ENCODE data around the gene TAS2R39.

Gene TAS2R39

DNA sequence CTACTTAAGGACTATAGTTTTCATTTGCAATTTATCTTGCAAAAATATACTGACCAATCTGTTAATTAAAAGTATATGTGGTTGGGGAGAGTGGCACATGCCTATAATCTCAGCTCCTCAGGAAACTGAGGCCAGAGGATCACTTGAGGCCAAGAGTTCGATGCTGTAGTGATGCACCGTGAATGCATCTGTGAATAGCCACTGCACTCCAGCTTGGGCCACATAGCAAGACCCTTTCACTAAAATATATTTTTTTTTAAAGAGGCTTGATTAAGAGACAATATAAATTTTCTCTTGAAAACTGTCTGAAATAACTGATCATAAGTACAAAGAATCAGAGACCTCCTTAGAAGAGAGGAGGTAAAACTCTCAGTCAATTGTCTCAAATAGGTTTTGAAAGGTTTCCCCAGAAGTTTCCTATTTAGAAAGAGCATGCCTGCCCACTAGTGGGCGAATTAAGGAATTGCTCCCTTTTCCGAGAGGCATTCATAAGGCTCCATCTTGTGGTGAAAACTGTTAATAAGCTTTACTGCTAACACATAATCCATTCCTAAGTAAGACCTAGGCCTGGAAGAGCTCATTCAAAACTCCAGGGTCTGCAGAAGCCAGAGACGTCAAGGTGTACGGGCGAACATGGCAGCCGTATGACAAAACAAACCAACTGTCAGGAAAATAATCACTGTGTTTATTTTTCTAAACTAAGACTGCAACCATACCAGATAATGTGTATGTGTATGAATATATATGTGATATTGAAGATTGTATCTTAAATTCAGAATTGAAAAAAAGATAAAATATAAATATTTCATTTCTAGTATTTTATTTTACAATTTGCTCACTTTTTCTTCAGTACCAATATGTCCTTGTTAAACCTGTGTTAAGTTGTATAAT is 31.8 kb downstream of the TAS2R39 start:
- WGBS, 2 experiments (ENCODE audit: insufficient coverage in 2 of 2), result 30 to 80% methylated on average over 1 to 2 of the region's 8 CpGs
- Histone ChIP-seq H3K4me1 (ENCODE audit: control insufficient read depth, insufficient read depth, low read length, poor library complexity, severe bottlenecking) (no peaks in the 10 kb centered on the region), H3K9me3 (ENCODE audit: control insufficient read depth, low read length) (no peaks in the 10 kb centered on the region), H3K27ac (ENCODE audit: low read depth, low read length, severe bottlenecking) (no peak overlapping the region), H3K4me3 (ENCODE audit: extremely low read depth, insufficient read depth, low read length, poor library complexity, severe bottlenecking) (no peak overlapping the region), H3K36me3 (ENCODE audit: control insufficient read depth, insufficient read depth, low read length) (no peaks in the 10 kb centered on the region)

DNA sequence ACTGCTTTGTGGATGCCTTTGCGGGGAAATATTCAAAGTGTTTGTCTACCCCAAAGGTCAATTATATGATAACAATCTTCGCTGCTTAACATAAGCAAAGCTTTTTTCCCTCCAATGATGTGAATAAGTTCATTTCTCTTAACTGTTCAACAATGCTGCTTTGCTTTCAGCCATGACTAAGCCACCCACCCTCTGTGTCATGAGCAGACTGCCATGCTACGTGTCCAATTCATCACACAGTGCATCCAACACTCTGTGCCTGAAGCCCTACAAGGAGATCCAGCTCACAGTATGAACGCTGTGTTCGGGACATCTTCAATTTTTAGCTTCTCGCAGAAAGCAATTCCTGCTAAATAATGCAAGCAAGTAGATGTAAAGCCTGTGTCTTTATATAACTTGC is 32.9 kb downstream of the TAS2R39 start:
- Histone ChIP-seq H3K4me1 (ENCODE audit: control insufficient read depth, insufficient read depth, low read length, poor library complexity, severe bottlenecking) (no peaks in the 10 kb centered on the region), H3K4me3 (ENCODE audit: extremely low read depth, insufficient read depth, low read length, poor library complexity, severe bottlenecking) (no peak overlapping the region), H3K9me3 (ENCODE audit: control insufficient read depth, low read length) (no peaks in the 10 kb centered on the region), H3K36me3 (ENCODE audit: control insufficient read depth, insufficient read depth, low read length) (no peaks in the 10 kb centered on the region), H3K27ac (ENCODE audit: low read depth, low read length, severe bottlenecking) (no peak overlapping the region)
- 79 to 89% methylated on average over 3 to 6 of the region's 6 CpGs for WGBS, 2 experiments (ENCODE audit: insufficient coverage in 2 of 2)

DNA sequence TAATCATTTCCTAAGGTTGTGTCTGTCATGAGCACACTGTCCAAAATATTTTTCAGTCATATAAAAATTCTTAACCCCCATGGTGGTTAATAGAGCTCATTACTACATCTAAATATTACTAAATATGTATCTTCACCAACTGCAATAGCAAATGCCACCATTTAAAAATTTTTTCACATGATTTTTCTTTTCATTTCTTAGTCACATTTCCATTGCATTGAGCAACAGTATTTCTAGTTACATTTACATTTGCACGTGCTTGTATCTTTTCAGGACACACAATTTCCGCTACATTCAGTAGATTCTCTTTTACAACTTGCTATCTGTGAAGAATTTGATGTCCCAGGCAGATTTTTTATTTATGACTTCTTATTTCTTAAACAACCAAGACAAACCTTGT is 33.5 kb downstream of the TAS2R39 start:
- no peak overlapping the region for H3K4me3 ChIP-seq (ENCODE audit: extremely low read depth, insufficient read depth, low read length, poor library complexity, severe bottlenecking)
- H3K4me1 ChIP-seq (ENCODE audit: control insufficient read depth, insufficient read depth, low read length, poor library complexity, severe bottlenecking), result no peaks in the 10 kb centered on the region
- no peaks in the 10 kb centered on the region for H3K36me3 ChIP-seq (ENCODE audit: control insufficient read depth, insufficient read depth, low read length)
- H3K27ac ChIP-seq (ENCODE audit: low read depth, low read length, severe bottlenecking), result no peak overlapping the region
- WGBS, 2 experiments (ENCODE audit: insufficient coverage in 2 of 2), result 100% methylated on average over 1 to 2 of the region's 2 CpGs
- no peaks in the 10 kb centered on the region for H3K9me3 ChIP-seq (ENCODE audit: control insufficient read depth, low read length)

DNA sequence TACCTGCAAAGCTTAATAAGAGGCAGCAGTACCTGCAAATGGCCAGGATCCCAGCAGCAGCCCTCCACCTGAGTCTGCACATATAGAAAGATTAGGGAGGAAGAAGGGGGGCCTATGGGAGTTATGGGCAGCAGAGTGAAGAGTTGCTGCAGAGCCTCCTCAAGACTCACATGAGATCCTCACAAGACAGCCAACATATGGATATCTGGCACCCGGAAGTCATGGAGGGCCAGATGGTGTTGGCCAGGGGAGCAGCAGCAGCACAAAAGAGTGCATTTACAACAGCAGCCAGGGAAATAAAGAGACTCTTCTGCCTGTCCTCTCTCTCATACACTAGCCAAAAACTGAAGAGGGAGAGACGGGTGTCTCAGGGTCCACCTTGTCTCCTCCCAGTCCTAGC is 34.6 kb downstream of the TAS2R39 start:
- H3K9me3 ChIP-seq (ENCODE audit: control insufficient read depth, low read length), result no peaks in the 10 kb centered on the region
- no peak overlapping the region for H3K27ac ChIP-seq (ENCODE audit: low read depth, low read length, severe bottlenecking)
- WGBS, 2 experiments (ENCODE audit: insufficient coverage in 2 of 2), result 89% methylated on average over 1 of the region's 2 CpGs; no CpG with 5 or more reads in 1 of the 2 experiments
- H3K36me3 ChIP-seq (ENCODE audit: control insufficient read depth, insufficient read depth, low read length), result no peaks in the 10 kb centered on the region
- no peak overlapping the region for H3K4me3 ChIP-seq (ENCODE audit: extremely low read depth, insufficient read depth, low read length, poor library complexity, severe bottlenecking)
- no peaks in the 10 kb centered on the region for H3K4me1 ChIP-seq (ENCODE audit: control insufficient read depth, insufficient read depth, low read length, poor library complexity, severe bottlenecking)

DNA sequence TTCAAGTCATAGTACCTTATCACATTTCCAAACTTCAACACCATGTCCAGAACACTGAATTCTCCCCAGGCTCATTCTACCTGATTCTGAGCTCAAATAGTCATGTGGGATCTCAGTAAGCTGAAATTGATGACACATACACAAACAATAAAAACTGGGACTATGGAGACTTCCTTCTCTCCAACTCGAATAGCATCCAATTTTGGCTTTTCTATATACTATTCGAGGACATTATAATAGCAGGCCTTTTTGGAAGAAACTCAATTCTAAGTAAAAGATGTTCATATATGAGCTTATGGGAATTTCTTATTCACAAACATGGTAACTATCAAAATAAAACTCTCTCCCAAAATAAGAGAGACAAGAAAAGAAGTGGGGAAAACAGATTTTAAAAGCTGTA is 38.1 kb downstream of the TAS2R39 start:
- Histone ChIP-seq H3K27ac (ENCODE audit: low read depth, low read length, severe bottlenecking) (no peak overlapping the region), H3K36me3 (ENCODE audit: control insufficient read depth, insufficient read depth, low read length) (no peaks in the 10 kb centered on the region), H3K4me1 (ENCODE audit: control insufficient read depth, insufficient read depth, low read length, poor library complexity, severe bottlenecking) (no peaks in the 10 kb centered on the region), H3K4me3 (ENCODE audit: extremely low read depth, insufficient read depth, low read length, poor library complexity, severe bottlenecking) (no peak overlapping the region), H3K9me3 (ENCODE audit: control insufficient read depth, low read length) (no peaks in the 10 kb centered on the region)
- no CpG with 5 or more reads among the region's 2 CpGs for WGBS, 2 experiments (ENCODE audit: insufficient coverage in 2 of 2)

DNA sequence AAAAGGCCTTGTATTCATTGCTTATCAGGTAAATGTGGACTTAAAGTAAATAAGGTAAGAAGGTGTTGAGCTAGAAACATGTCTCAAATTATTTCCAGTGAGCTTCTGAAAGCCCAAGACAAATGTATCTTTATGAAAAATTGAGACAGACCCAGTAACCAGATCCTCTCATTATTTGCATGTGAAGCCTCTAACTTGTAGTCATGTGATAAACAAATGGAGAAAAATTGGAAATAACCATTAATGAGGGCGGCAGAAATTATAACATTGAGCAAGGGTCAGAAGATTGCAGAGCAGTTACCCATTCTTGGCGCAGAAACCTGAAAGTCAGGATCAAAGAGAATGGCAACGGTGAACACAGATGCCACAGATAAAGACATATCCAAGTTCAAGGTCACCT is 38.5 kb downstream of the TAS2R39 start, which contains the start of gene TAS2R40:
Gene TAS2R40 (plus strand): TSS at position 301 of the 400 bp plus-strand sequence. CDS start 42 bp downstream, at position 343.
- Histone ChIP-seq H3K27ac (ENCODE audit: low read depth, low read length, severe bottlenecking) (no peak within 1 kb of the TSS), H3K4me3 (ENCODE audit: extremely low read depth, insufficient read depth, low read length, poor library complexity, severe bottlenecking) (no peak within 1 kb of the TSS), H3K9me3 (ENCODE audit: control insufficient read depth, low read length) (no peaks in the 10 kb centered on the region), H3K4me1 (ENCODE audit: control insufficient read depth, insufficient read depth, low read length, poor library complexity, severe bottlenecking) (no peaks in the 10 kb centered on the region), H3K36me3 (ENCODE audit: control insufficient read depth, insufficient read depth, low read length) (no peaks in the 10 kb centered on the region)
- 95 to 98% methylated on average over 3 of the region's 3 CpGs for WGBS, 2 experiments (ENCODE audit: insufficient coverage in 2 of 2)

DNA sequence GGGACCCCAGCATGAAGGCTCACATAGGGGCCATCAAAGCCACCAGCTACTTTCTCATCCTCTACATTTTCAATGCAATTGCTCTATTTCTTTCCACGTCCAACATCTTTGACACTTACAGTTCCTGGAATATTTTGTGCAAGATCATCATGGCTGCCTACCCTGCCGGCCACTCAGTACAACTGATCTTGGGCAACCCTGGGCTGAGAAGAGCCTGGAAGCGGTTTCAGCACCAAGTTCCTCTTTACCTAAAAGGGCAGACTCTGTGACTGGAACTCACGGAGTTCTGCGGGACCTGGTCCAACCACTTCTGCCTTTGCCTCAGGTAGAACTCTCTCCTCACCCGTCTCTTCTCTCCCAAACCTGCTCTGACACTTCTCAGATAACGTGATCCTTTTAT is 39.6 kb downstream of the TAS2R39 start:
- 81 to 93% methylated on average over 4 to 5 of the region's 7 CpGs for WGBS, 2 experiments (ENCODE audit: insufficient coverage in 2 of 2)
- no peaks in the 10 kb centered on the region for H3K4me1 ChIP-seq (ENCODE audit: control insufficient read depth, insufficient read depth, low read length, poor library complexity, severe bottlenecking)

DNA sequence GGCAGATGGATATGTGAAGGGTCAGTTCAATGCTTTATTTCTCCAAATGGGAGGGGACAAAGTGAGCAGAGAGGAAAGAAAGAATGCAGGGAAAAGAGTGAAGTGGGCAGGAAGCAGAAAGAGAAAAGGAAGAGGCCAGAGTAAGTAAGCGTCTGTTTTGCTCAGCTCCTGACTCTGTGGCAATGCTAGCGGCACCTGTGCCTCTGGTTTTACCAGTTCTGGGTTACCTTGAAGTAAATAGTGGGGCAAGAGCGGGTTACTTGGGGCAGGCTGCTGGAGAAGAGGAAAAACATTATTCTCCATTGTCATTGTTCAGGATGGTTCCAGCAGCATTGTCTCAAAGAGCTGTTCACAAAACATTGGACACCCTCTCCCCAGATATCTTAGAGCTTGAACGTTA is 40.6 kb downstream of the TAS2R39 start:
- no peaks in the 10 kb centered on the region for H3K4me1 ChIP-seq (ENCODE audit: control insufficient read depth, insufficient read depth, low read length, poor library complexity, severe bottlenecking)
- H3K4me3 ChIP-seq (ENCODE audit: extremely low read depth, insufficient read depth, low read length, poor library complexity, severe bottlenecking), result no peak overlapping the region
- WGBS, 2 experiments (ENCODE audit: insufficient coverage in 2 of 2), result 95% methylated on average over 2 of the region's 4 CpGs

More for the DNA sequence above, 39.6 kb downstream of the TAS2R39 start:
- Histone ChIP-seq H3K27ac (ENCODE audit: low read depth, low read length, severe bottlenecking) (no peak overlapping the region), H3K36me3 (ENCODE audit: control insufficient read depth, insufficient read depth, low read length) (no peaks in the 10 kb centered on the region), H3K9me3 (ENCODE audit: control insufficient read depth, low read length) (no peaks in the 10 kb centered on the region), H3K4me3 (ENCODE audit: extremely low read depth, insufficient read depth, low read length, poor library complexity, severe bottlenecking) (no peak overlapping the region)

DNA sequence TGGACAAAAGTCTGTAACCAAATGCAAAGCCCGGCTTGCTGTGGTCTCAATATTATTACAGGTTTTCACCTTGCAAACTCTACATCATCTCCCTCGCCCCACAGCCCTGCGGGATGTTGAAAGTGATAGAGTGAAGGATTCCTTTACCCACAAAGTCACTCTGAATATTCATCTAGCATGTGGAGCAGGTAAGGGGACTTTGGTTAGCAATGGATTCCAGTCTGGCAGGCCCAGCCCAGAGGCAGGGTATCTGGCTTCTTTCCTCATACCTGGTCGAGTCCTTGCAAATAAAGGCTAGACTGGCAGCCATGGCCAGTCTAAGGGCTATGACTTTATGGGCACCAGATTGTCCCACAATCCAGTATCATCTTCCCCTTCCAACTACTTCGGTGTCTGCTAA is 41.8 kb downstream of the TAS2R39 start:
- 94% methylated on average over 2 of the region's 5 CpGs; no CpG with 5 or more reads in 1 of the 2 experiments for WGBS, 2 experiments (ENCODE audit: insufficient coverage in 2 of 2)
- H3K9me3 ChIP-seq (ENCODE audit: control insufficient read depth, low read length), result no peaks in the 10 kb centered on the region
- no peaks in the 10 kb centered on the region for H3K36me3 ChIP-seq (ENCODE audit: control insufficient read depth, insufficient read depth, low read length)
- H3K4me3 ChIP-seq (ENCODE audit: extremely low read depth, insufficient read depth, low read length, poor library complexity, severe bottlenecking), result no peak overlapping the region
- H3K4me1 ChIP-seq (ENCODE audit: control insufficient read depth, insufficient read depth, low read length, poor library complexity, severe bottlenecking), result no peaks in the 10 kb centered on the region
- no peak overlapping the region for H3K27ac ChIP-seq (ENCODE audit: low read depth, low read length, severe bottlenecking)

More for the DNA sequence above, 40.6 kb downstream of the TAS2R39 start:
- no peaks in the 10 kb centered on the region for H3K9me3 ChIP-seq (ENCODE audit: control insufficient read depth, low read length)
- no peak overlapping the region for H3K27ac ChIP-seq (ENCODE audit: low read depth, low read length, severe bottlenecking)
- no peaks in the 10 kb centered on the region for H3K36me3 ChIP-seq (ENCODE audit: control insufficient read depth, insufficient read depth, low read length)

DNA sequence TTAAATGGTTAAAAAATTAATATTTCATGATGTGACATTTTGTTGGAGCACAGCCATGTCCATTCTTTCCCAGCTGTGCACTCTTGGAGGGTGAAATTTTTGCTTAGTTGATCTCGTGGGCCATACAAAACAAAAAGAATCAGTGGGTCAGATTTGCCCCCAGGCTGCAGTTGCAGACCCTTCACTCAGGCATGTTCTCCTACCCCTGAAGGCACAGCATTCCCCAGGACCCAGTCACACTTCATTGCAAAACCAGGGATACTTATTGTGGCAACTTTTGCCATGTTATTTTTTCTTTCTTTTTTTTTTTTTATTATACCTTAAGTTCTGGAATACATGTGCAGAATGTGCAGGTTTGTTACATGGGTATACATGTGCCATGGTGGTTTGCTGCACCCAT is 44.6 kb downstream of the TAS2R39 start:
- no peak overlapping the region for H3K27ac ChIP-seq (ENCODE audit: low read depth, low read length, severe bottlenecking)
- H3K4me1 ChIP-seq (ENCODE audit: control insufficient read depth, insufficient read depth, low read length, poor library complexity, severe bottlenecking), result no peaks in the 10 kb centered on the region
- no peaks in the 10 kb centered on the region for H3K9me3 ChIP-seq (ENCODE audit: control insufficient read depth, low read length)
- no peak overlapping the region for H3K4me3 ChIP-seq (ENCODE audit: extremely low read depth, insufficient read depth, low read length, poor library complexity, severe bottlenecking)
- 80% methylated on average over 1 of the region's 1 CpG; no CpG with 5 or more reads in 1 of the 2 experiments for WGBS, 2 experiments (ENCODE audit: insufficient coverage in 2 of 2)
- no peaks in the 10 kb centered on the region for H3K36me3 ChIP-seq (ENCODE audit: control insufficient read depth, insufficient read depth, low read length)
